IgD-negative memory B cell (primary cell): Measurements from ENCODE around the gene CORO2B. TPM values are rescaled to one million over a fixed set of nuclear protein-coding genes. Genes with fewer than 3 reads are reported as not detected.
"Not testable (repeated sequence)": the region's sequence is repeated elsewhere in the genome, so short reads cannot be mapped to it uniquely, and the experiment has no call there.

ENCODE experiments used
- H3K27ac Mint-ChIP-seq, 3 donors: one replicate each; pipeline ENCODE4 v1.8.0; 2020 to 2022; ENCODE audit warnings: mild to moderate bottlenecking in 3 of 3, mixed read lengths in 3 of 3, moderate library complexity in 1 of 3
- H3K27me3 Mint-ChIP-seq: one replicate; pipeline ENCODE4 v1.8.0; 2021; ENCODE audit warnings: mixed read lengths
- H3K36me3 Mint-ChIP-seq: one replicate; pipeline ENCODE4 v1.8.0; 2020; ENCODE audit warnings: mild to moderate bottlenecking, mixed read lengths
- H3K4me1 Mint-ChIP-seq, 3 donors: one replicate each; pipeline ENCODE4 v1.8.0; 2020 to 2022; ENCODE audit warnings: mixed read lengths in 3 of 3, mild to moderate bottlenecking in 1 of 3
- H3K4me3 Mint-ChIP-seq, 4 donors: one replicate each; pipeline ENCODE4 v1.8.0; 2020 to 2022; ENCODE audit warnings: mild to moderate bottlenecking in 4 of 4, mixed read lengths in 4 of 4, moderate library complexity in 3 of 4
- H3K9me3 Mint-ChIP-seq, 3 donors: one replicate each; pipeline ENCODE4 v1.8.0; 2020 to 2021; ENCODE audit warnings: mixed read lengths in 3 of 3, mild to moderate bottlenecking in 1 of 3
- polyA plus RNA-seq: library from polyadenylated mRNA; unstranded; fragments of 300-500 nt; fragmentation: Illumina TruSeq; gene quantifications from one replicate; pipeline ENCODE4 v1.2.3, GENCODE V29; 2021

CORO2B gene
- polyA plus RNA-seq, 1 donor from 2014 or later: 0.94 TPM

GRCh38 chr15:68668926-68669600, 90.3 kb downstream of the CORO2B start:
- no peak overlapping the region for H3K27ac Mint-ChIP-seq
- peaks cover 0 to 3% (median 0%) of the 10 kb centered on the region in 3 donors for H3K9me3 Mint-ChIP-seq
- H3K4me1 Mint-ChIP-seq: peaks cover 4 to 7% (median 6%) of the 10 kb centered on the region in 3 donors
- peaks cover 27% of the 10 kb centered on the region for H3K27me3 Mint-ChIP-seq
- H3K36me3 Mint-ChIP-seq: no peaks in the 10 kb centered on the region
- H3K4me3 Mint-ChIP-seq: no peak overlapping the region

DNA sequence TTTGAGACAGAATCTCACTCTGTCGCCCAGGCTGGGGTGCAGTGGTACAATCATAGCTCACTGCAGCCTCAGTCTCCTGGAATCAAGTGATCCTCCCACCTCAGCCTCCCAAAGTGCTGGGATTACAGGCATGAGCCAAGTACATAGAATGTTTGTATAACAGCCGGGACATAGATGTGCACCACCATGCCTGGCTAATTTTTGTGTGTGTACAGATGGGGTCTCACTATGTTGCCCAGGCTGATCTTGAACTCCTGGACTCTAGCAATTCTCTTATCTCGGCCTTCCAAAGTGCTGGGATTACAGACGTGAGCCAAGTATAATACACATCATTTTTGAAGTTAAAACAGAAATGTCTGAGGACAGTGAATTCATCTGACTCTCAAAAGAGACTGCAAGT, 93.5 kb downstream of the CORO2B start:
- no peak overlapping the region for H3K27ac Mint-ChIP-seq
- no peaks in the 10 kb centered on the region for H3K36me3 Mint-ChIP-seq
- no peak overlapping the region for H3K4me3 Mint-ChIP-seq
- peaks cover 2 to 6% (median 5%) of the 10 kb centered on the region in 3 donors for H3K4me1 Mint-ChIP-seq
- H3K9me3 Mint-ChIP-seq: peaks cover 0 to 1% (median 0%) of the 10 kb centered on the region in 3 donors
- peaks cover 20% of the 10 kb centered on the region for H3K27me3 Mint-ChIP-seq

- H3K4me3 Mint-ChIP-seq: no peak overlapping the region
- H3K36me3 Mint-ChIP-seq: no peaks in the 10 kb centered on the region
- H3K9me3 Mint-ChIP-seq: peaks cover 0 to 1% (median 0%) of the 10 kb centered on the region in 3 donors
- H3K27me3 Mint-ChIP-seq: peaks cover 20% of the 10 kb centered on the region
- H3K4me1 Mint-ChIP-seq: peaks cover 2 to 6% (median 5%) of the 10 kb centered on the region in 3 donors
- no peak overlapping the region for H3K27ac Mint-ChIP-seq
Measured at GRCh38 chr15:68672781-68673205, 94.0 kb downstream of the CORO2B start.

DNA sequence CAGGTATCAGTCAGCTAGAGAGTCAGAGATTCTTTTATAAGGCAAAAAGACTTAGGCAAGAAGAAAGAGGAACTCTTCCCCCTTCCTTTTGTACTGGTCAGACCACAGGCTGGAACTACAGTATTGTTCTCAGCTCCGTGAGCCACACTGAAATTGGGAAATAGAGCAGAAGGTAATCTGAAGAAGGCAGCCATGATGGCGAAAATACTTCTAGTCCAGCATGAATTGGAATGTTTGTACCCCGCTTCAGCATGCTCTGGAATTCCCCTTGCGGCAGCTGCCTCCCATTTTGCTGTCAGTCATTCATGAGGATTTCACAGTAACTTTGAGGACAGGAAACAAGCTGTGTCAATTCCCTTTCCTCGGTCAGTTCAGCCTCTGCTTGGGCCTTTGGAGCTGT, 96.2 kb downstream of the CORO2B start:
- Mint-ChIP-seq H3K4me1 (peaks cover 2 to 6% (median 5%) of the 10 kb centered on the region in 3 donors), H3K36me3 (no peaks in the 10 kb centered on the region), H3K4me3 (no peak overlapping the region), H3K27me3 (peaks cover 19% of the 10 kb centered on the region), H3K27ac (no peak overlapping the region), H3K9me3 (peaks cover 0 to 1% (median 0%) of the 10 kb centered on the region in 3 donors)

DNA sequence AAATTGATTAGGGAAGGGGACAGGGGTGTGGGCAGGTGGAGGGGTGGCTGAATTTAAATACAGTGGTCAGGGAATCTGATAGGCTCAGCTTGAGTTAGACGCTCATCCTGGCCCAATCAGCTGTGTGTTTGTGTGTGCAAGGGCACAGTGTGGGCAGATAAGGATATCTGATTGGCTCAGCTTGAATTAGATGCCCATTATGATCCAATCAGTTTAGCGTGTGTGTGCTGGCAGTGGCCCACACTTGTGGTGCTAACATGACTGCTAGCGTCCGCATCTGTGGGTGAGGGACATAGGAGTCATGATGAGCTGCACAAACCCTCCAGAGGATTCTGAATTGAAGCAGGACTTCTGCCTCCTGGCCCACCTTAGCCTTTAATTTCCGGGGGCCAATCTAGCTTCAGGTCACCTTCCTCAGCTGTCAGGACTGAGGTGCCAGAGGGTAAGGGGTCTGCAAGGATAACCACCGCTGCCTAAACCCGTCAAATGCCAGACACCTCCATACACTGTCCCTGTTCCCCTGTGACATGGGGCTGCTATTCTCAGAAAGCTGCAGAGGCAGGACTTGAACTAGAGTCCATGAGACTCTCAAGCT, 97.3 kb downstream of the CORO2B start:
- H3K9me3 Mint-ChIP-seq: peaks cover 0 to under 1% (median 0%) of the 10 kb centered on the region in 3 donors
- H3K4me1 Mint-ChIP-seq: peaks cover 2 to 6% (median 5%) of the 10 kb centered on the region in 3 donors
- H3K27me3 Mint-ChIP-seq: peaks cover 19% of the 10 kb centered on the region
- H3K27ac Mint-ChIP-seq: no peak overlapping the region
- H3K36me3 Mint-ChIP-seq: no peaks in the 10 kb centered on the region
- no peak overlapping the region for H3K4me3 Mint-ChIP-seq

DNA sequence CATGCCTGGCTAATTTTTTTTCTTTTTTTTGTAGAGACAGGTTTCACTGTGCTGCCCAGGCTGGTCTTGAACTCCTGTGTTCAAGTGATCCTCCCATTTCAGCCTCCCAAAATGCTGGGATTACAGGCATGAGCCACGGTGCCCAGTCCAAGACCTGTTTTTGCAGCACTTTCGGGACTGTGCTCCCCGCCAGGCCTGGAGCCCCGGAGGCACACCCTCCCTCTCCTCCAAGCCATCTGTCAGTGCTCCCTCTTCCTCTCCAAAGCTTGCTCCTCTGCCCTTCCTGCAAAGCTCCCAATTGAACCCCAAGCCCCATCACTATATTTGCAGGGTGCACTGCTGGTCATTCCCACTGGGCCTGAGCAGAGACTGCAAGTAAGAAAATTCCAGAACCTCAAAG, 98.1 kb downstream of the CORO2B start:
- Mint-ChIP-seq H3K4me3 (no peak overlapping the region), H3K4me1 (peaks cover 2 to 6% (median 5%) of the 10 kb centered on the region in 3 donors), H3K27me3 (peaks cover 17% of the 10 kb centered on the region), H3K27ac (peak overlapping the region in 1 of 3 donors; percentile 47), H3K9me3 (no peaks in the 10 kb centered on the region), H3K36me3 (no peaks in the 10 kb centered on the region)

GRCh38 chr15:68677996-68678395, 99.2 kb downstream of the CORO2B start:
- H3K9me3 Mint-ChIP-seq: no peaks in the 10 kb centered on the region
- peaks cover 2 to 6% (median 5%) of the 10 kb centered on the region in 3 donors for H3K4me1 Mint-ChIP-seq
- no peak overlapping the region for H3K4me3 Mint-ChIP-seq
- H3K27me3 Mint-ChIP-seq: peaks cover 12% of the 10 kb centered on the region
- H3K36me3 Mint-ChIP-seq: no peaks in the 10 kb centered on the region
- no peak overlapping the region for H3K27ac Mint-ChIP-seq

DNA sequence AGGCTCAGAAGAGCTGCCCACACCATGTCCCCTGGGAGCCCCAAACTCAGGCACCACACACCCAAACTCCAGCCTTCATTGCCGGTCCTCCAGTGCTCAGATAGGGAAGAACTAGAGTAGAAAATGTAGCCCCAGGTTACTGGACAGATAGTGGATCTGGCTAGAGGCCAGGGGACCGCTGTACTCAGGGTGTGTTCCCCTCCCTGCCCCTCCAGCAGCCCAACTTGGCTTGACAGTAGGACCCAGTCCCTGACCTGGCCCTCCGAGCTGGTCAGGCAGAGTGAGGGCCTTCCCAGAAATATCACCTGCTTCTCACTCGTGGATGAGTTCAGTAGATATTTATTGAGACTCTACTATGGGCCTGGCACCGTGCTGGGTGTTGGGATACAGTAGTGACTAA, 100.0 kb downstream of the CORO2B start:
- no peaks in the 10 kb centered on the region for H3K36me3 Mint-ChIP-seq
- H3K27me3 Mint-ChIP-seq: peaks cover 12% of the 10 kb centered on the region
- peaks cover 2 to 5% (median 4%) of the 10 kb centered on the region in 3 donors for H3K4me1 Mint-ChIP-seq
- H3K9me3 Mint-ChIP-seq: no peaks in the 10 kb centered on the region
- H3K4me3 Mint-ChIP-seq: no peak overlapping the region
- no peak overlapping the region for H3K27ac Mint-ChIP-seq

GRCh38 chr15:68679161-68679560, 100.4 kb downstream of the CORO2B start:
- Mint-ChIP-seq H3K36me3 (no peaks in the 10 kb centered on the region), H3K27ac (no peak overlapping the region), H3K4me1 (peaks cover 0 to 2% (median 0%) of the 10 kb centered on the region in 3 donors), H3K9me3 (no peaks in the 10 kb centered on the region), H3K4me3 (no peak overlapping the region), H3K27me3 (peaks cover 11% of the 10 kb centered on the region)

GRCh38 chr15:68679961-68680371, 101.2 kb downstream of the CORO2B start:
- H3K36me3 Mint-ChIP-seq: no peaks in the 10 kb centered on the region
- no peaks in the 10 kb centered on the region for H3K4me1 Mint-ChIP-seq
- no peak overlapping the region for H3K27ac Mint-ChIP-seq
- no peak overlapping the region for H3K4me3 Mint-ChIP-seq
- peaks cover 11% of the 10 kb centered on the region for H3K27me3 Mint-ChIP-seq
- H3K9me3 Mint-ChIP-seq: no peaks in the 10 kb centered on the region

GRCh38 chr15:68680756-68681155, 102.0 kb downstream of the CORO2B start:
- H3K4me3 Mint-ChIP-seq, H3K27ac Mint-ChIP-seq, H3K36me3 Mint-ChIP-seq, H3K4me1 Mint-ChIP-seq, H3K9me3 Mint-ChIP-seq: not testable (repeated sequence)
- H3K27me3 Mint-ChIP-seq: peaks cover 11% of the 10 kb centered on the region

- Mint-ChIP-seq H3K27ac (no peak overlapping the region), H3K4me3 (no peak overlapping the region), H3K27me3 (peaks cover 11% of the 10 kb centered on the region), H3K36me3 (no peaks in the 10 kb centered on the region), H3K9me3 (no peaks in the 10 kb centered on the region), H3K4me1 (no peaks in the 10 kb centered on the region)
Measured at GRCh38 chr15:68681836-68682235, 103.0 kb downstream of the CORO2B start.

GRCh38 chr15:68682330-68682729, 103.5 kb downstream of the CORO2B start:
- H3K4me3 Mint-ChIP-seq: no peak overlapping the region
- no peaks in the 10 kb centered on the region for H3K9me3 Mint-ChIP-seq
- no peak overlapping the region for H3K27ac Mint-ChIP-seq
- H3K36me3 Mint-ChIP-seq: no peaks in the 10 kb centered on the region
- H3K4me1 Mint-ChIP-seq: no peaks in the 10 kb centered on the region
- peaks cover 11% of the 10 kb centered on the region for H3K27me3 Mint-ChIP-seq

DNA sequence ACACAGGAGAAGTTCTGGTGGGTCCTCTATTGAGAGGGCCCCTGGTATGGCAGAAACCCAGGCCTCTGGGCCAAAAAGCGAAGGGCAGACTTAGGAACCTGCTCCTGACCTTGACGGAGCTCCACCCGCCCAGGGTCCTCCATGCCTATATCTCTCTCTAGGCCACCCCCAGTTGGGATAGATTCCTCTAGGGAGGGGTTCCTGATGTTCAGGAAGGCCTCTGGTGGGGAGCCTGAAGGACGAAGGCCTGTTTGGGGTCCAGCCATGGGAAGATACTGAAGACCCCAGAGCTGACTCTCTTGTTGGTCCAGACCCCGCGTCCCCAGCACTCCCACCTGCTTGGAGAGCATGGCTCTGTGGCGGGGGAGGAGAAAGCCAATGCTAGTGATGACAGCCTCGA, 104.2 kb downstream of the CORO2B start:
- no peaks in the 10 kb centered on the region for H3K4me1 Mint-ChIP-seq
- H3K27me3 Mint-ChIP-seq: peaks cover 11% of the 10 kb centered on the region
- H3K9me3 Mint-ChIP-seq: no peaks in the 10 kb centered on the region
- peaks cover 3% of the 10 kb centered on the region for H3K36me3 Mint-ChIP-seq
- H3K4me3 Mint-ChIP-seq: no peak overlapping the region
- H3K27ac Mint-ChIP-seq: no peak overlapping the region

DNA sequence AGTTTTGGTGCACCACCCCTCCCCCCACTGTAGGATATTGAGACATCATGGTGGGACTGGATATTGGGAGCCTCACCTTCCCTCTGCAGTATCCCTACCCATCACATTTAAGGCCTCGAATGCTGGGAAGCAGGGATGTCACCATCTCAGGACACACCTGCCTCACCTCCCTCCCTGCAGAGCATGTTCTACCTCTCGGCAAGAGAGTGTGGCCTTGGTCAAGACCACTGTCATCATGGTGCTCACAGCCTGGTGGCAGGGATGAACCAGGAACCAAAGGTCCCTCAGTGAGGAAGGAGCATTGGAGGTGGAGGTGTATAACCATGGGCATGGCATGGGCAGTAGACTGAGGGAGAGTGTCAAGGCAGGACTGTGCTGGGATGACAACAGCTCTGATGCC, 104.8 kb downstream of the CORO2B start:
- no peaks in the 10 kb centered on the region for H3K9me3 Mint-ChIP-seq
- H3K36me3 Mint-ChIP-seq: peaks cover 3% of the 10 kb centered on the region
- H3K27ac Mint-ChIP-seq: no peak overlapping the region
- peak overlapping the region in 1 of 4 donors; percentile 68 for H3K4me3 Mint-ChIP-seq
- H3K27me3 Mint-ChIP-seq: peaks cover 11% of the 10 kb centered on the region
- no peaks in the 10 kb centered on the region for H3K4me1 Mint-ChIP-seq

GRCh38 chr15:68684476-68684875, 105.7 kb downstream of the CORO2B start:
- peaks cover 9% of the 10 kb centered on the region for H3K27me3 Mint-ChIP-seq
- no peak overlapping the region for H3K4me3 Mint-ChIP-seq
- H3K36me3 Mint-ChIP-seq: peaks cover 3% of the 10 kb centered on the region
- no peaks in the 10 kb centered on the region for H3K9me3 Mint-ChIP-seq
- H3K27ac Mint-ChIP-seq: no peak overlapping the region
- H3K4me1 Mint-ChIP-seq: no peaks in the 10 kb centered on the region
